PC-9 (cell line): ENCODE measurements around the gene LKAAEAR1. TPM values are rescaled to one million over a fixed set of nuclear protein-coding genes. Genes with fewer than 3 reads are reported as not detected.

Experiments
- BruUV-seq: library from RNA; stranded (reverse); fragments of 400-500 nt; replicated peaks from 2 replicates; lab custom pipeline; 2021; lab: Mats Ljungman, UMichigan
- CTCF ChIA-PET: fragments of 300-600 bp; sonication (Branson Sonifier 250); formaldehyde crosslinking; loops from one replicate; lab custom pipeline; 2022; ENCODE audit warnings: antibody characterized with exemption; lab: Charles Lee
- POLR2A ChIA-PET: fragments of 300-600 bp; sonication (Branson Sonifier 250); formaldehyde crosslinking; loops from one replicate; lab custom pipeline; 2022; ENCODE audit warnings: antibody characterized with exemption; ENCODE audit not compliant: unreplicated experiment; lab: Charles Lee
- DNase-seq, 2 experiments: peaks; one replicate each; pipeline versions ENCODE4 v3.0.0 to v3.0.0-alpha.2; 2015 to 2022; ENCODE audit warnings: mixed read lengths in 1 of 2
- H2AFZ ChIP-seq: fragments of 200-600 bp; sonication (generic); 2 replicates; pipeline ENCODE4 v1.8.1; 2017; ENCODE audit warnings: antibody characterized with exemption
- H3F3A ChIP-seq: fragments of 200-600 bp; sonication (generic); 2 replicates; pipeline ENCODE4 v1.8.1; 2017; ENCODE audit warnings: antibody characterized with exemption, mild to moderate bottlenecking, low read depth; ENCODE audit not compliant: insufficient read depth
- H3K27ac ChIP-seq: fragments of 200-600 bp; sonication (generic); 2 replicates; pipeline ENCODE4 v1.6.1; 2016; ENCODE audit warnings: mixed run types
- H3K27me3 ChIP-seq: fragments of 200-600 bp; sonication (generic); 2 replicates; pipeline ENCODE4 v1.6.1; 2016; ENCODE audit warnings: low read depth, mixed run types; ENCODE audit not compliant: insufficient read depth
- H3K36me3 ChIP-seq: fragments of 200-600 bp; sonication (generic); 2 replicates; pipeline ENCODE4 v1.6.1; 2016; ENCODE audit warnings: low read depth, mixed run types
- H3K4me1 ChIP-seq: fragments of 200-600 bp; sonication (generic); replicated peaks from 2 replicates; pipeline ENCODE4 v1.6.1; 2016; ENCODE audit warnings: mixed run types; ENCODE audit not compliant: insufficient read depth
- H3K4me2 ChIP-seq: fragments of 200-600 bp; sonication (generic); 2 replicates; pipeline ENCODE4 v1.6.1; 2017; ENCODE audit warnings: mixed run types
- H3K4me3 ChIP-seq: fragments of 200-600 bp; sonication (generic); 2 replicates; pipeline ENCODE4 v1.6.1; 2016; ENCODE audit warnings: mixed run types
- H3K79me2 ChIP-seq: fragments of 200-600 bp; sonication (generic); 2 replicates; pipeline ENCODE4 v1.6.1; 2017; ENCODE audit warnings: low read depth, mixed run types
- H3K9me2 ChIP-seq: fragments of 200-600 bp; sonication (generic); 2 replicates; pipeline ENCODE4 v1.8.1; 2017; ENCODE audit warnings: mild to moderate bottlenecking; ENCODE audit not compliant: insufficient read depth
- H3K9me3 ChIP-seq: fragments of 200-600 bp; sonication (generic); 2 replicates; pipeline ENCODE4 v1.8.1; 2016; ENCODE audit warnings: low read depth; ENCODE audit not compliant: insufficient read depth
- H4K20me1 ChIP-seq: fragments of 200-600 bp; sonication (generic); 2 replicates; pipeline ENCODE4 v1.8.1; 2017; ENCODE audit not compliant: insufficient read depth
- EZH2 ChIP-seq: fragments of 200-600 bp; sonication (generic); IDR thresholded peaks from 2 replicates; pipeline ENCODE4 v1.8.0; 2017; ENCODE audit warnings: antibody characterized with exemption, low read depth
- intact Hi-C: fragments of 100-400 bp; cut with micrococcal nuclease; formaldehyde crosslinking; loops from one replicate; pipeline ENCODE4 v1.10.0; 2022; ENCODE audit not compliant: unreplicated experiment
- total RNA-seq: library from RNA; stranded (reverse); gene quantifications from 2 replicates; pipeline ENCODE4 v1.2.3, GENCODE V29; 2021
- TF ChIP-seq, protein P1 (sequence below): fragments of 200-600 bp; sonication (generic); conservative IDR thresholded peaks from 2 replicates; pipeline ENCODE4 v1.6.1; 2017; ENCODE audit warnings: mixed run types, antibody characterized with exemption, mild to moderate bottlenecking, moderate library complexity

LKAAEAR1 gene
- total RNA-seq, 1 experiment from 2014 or later, result not detected

GRCh38 chr20:64037498-64038213 is 46.5 kb downstream of the LKAAEAR1 start:
- Histone ChIP-seq H3K27ac (no peak overlapping the region), H3K79me2 (no peaks in the 10 kb centered on the region), H2AFZ (no peak overlapping the region), H3F3A (peaks cover 25% of the 10 kb centered on the region; the same call in 1 of the 2 replicates), H3K4me2 (peak overlapping the region; percentile 97), H3K27me3 (peaks cover 20% of the 10 kb centered on the region; the same call in 1 of the 2 replicates), H3K9me2 (no peaks in the 10 kb centered on the region), H4K20me1 (0 out of 2 replicates have a peak, but pooled peaks cover 4% of the 10 kb centered on the region), H3K36me3 (no peaks in the 10 kb centered on the region), H3K4me3 (peak overlapping the region; percentile 96; the same call in 1 of the 2 replicates), H3K9me3 (no peaks in the 10 kb centered on the region), H3K4me1 (peaks cover 13% of the 10 kb centered on the region; the same call in 1 of the 2 replicates)
- intact Hi-C loops, result loop anchor here (2.0 kb wide), 1 partner anchor 25 kb away; the partner anchor contains the start of gene TCEA2
- DNase-seq, result no peak
- ChIA-PET POLR2A (interaction anchor here (0.6 to 0.7 kb wide), 2 partner anchors 330 to 470 kb away, joined by 5 read pairs; partner anchors contain the start of genes ARFRP1 and ZGPAT), CTCF (interaction anchor here (0.7 to 1.2 kb wide), 3 partner anchors 32 to 500 kb away, joined by 3 to 8 read pairs (median 7); no protein-coding TSS in a partner anchor)
- BruUV-seq, result no TSS peak
- no peak for TF ChIP-seq EZH2
- TF ChIP-seq, protein P1, sequence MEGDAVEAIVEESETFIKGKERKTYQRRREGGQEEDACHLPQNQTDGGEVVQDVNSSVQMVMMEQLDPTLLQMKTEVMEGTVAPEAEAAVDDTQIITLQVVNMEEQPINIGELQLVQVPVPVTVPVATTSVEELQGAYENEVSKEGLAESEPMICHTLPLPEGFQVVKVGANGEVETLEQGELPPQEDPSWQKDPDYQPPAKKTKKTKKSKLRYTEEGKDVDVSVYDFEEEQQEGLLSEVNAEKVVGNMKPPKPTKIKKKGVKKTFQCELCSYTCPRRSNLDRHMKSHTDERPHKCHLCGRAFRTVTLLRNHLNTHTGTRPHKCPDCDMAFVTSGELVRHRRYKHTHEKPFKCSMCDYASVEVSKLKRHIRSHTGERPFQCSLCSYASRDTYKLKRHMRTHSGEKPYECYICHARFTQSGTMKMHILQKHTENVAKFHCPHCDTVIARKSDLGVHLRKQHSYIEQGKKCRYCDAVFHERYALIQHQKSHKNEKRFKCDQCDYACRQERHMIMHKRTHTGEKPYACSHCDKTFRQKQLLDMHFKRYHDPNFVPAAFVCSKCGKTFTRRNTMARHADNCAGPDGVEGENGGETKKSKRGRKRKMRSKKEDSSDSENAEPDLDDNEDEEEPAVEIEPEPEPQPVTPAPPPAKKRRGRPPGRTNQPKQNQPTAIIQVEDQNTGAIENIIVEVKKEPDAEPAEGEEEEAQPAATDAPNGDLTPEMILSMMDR, result no peak

DNA sequence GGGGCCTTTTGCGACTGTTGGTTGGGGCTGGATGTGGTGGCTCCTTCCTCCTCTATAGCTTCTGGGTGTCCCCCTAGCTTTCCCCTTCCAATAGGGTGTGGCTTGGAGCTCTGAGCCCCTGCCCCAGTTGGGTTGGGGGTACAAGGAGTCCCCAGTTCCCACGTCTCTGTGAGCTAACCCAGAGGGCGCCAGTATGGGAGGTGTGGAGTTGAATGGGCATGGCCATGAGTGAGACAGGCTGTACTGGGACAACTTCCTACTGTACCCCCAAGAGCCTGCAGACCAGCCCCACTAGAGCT is 47.0 kb downstream of the LKAAEAR1 start:
- POLR2A ChIA-PET, result no interaction called here
- no peak overlapping the region for H2AFZ ChIP-seq
- H3K27me3 ChIP-seq, result peaks cover 17% of the 10 kb centered on the region; the same call in 1 of the 2 replicates
- peaks cover 25% of the 10 kb centered on the region; the same call in 1 of the 2 replicates for H3F3A ChIP-seq
- H3K9me3 ChIP-seq, result no peaks in the 10 kb centered on the region
- TF ChIP-seq, protein P1, result no peak
- TF ChIP-seq EZH2, result no peak
- peaks cover 9% of the 10 kb centered on the region; the same call in 1 of the 2 replicates for H4K20me1 ChIP-seq
- CTCF ChIA-PET, result no interaction called here
- no peaks in the 10 kb centered on the region for H3K36me3 ChIP-seq
- H3K4me3 ChIP-seq, result no peak overlapping the region
- peaks cover 13% of the 10 kb centered on the region; the same call in 1 of the 2 replicates for H3K4me1 ChIP-seq
- intact Hi-C loops, result no loop called here
- no peak for DNase-seq
- H3K27ac ChIP-seq, result no peak overlapping the region
- no TSS peak for BruUV-seq
- no peaks in the 10 kb centered on the region for H3K79me2 ChIP-seq
- no peaks in the 10 kb centered on the region for H3K9me2 ChIP-seq
- H3K4me2 ChIP-seq, result no peak overlapping the region

- TF ChIP-seq, protein P1, result no peak
- TF ChIP-seq EZH2, result no peak
- no peak for DNase-seq
- no peaks in the 10 kb centered on the region for H3K9me3 ChIP-seq
- H3K9me2 ChIP-seq, result no peaks in the 10 kb centered on the region
- POLR2A ChIA-PET, result no interaction called here
- no peak overlapping the region for H3K4me2 ChIP-seq
- CTCF ChIA-PET, result no interaction called here
- H2AFZ ChIP-seq, result no peak overlapping the region
- H4K20me1 ChIP-seq, result peaks cover 12% of the 10 kb centered on the region
- H3K27me3 ChIP-seq, result peaks cover 12% of the 10 kb centered on the region; the same call in 1 of the 2 replicates
- no peak overlapping the region for H3K27ac ChIP-seq
- BruUV-seq, result no TSS peak
- H3F3A ChIP-seq, result peaks cover 25% of the 10 kb centered on the region; the same call in 1 of the 2 replicates
- H3K4me1 ChIP-seq, result peaks cover 13% of the 10 kb centered on the region; the same call in 1 of the 2 replicates
- intact Hi-C loops, result no loop called here
- H3K36me3 ChIP-seq, result no peaks in the 10 kb centered on the region
- no peaks in the 10 kb centered on the region for H3K79me2 ChIP-seq
- H3K4me3 ChIP-seq, result no peak overlapping the region
These were observed 47.6 kb downstream of the LKAAEAR1 start for GRCh38 chr20:64036346-64037198.
